Astrocyte of the spinal cord (primary cell): ENCODE measurements around the gene FAM177B.

ENCODE experiments used
- DNase-seq: peaks from one replicate; pipeline ENCODE4 v3.0.0; 2011; ENCODE audit warnings: low read depth, low spot score
- H3K4me3 ChIP-seq: 2 replicates; pipeline ENCODE4 v1.5.1; 2011; ENCODE audit warnings: low read depth, mild to moderate bottlenecking, low read length, moderate library complexity
- in situ Hi-C: cut with HindIII; loops from 2 replicates; pipeline ENCODE4 v1.10.0; 2017; ENCODE audit warnings: low sequenced_read_pairs
- TF ChIP-seq, protein P1 (sequence below): IDR thresholded peaks from 2 replicates; pipeline ENCODE4 v1.5.1; 2012; ENCODE audit warnings: low read depth, mild to moderate bottlenecking, low read length, inconsistent platforms

FAM177B gene

DNA sequence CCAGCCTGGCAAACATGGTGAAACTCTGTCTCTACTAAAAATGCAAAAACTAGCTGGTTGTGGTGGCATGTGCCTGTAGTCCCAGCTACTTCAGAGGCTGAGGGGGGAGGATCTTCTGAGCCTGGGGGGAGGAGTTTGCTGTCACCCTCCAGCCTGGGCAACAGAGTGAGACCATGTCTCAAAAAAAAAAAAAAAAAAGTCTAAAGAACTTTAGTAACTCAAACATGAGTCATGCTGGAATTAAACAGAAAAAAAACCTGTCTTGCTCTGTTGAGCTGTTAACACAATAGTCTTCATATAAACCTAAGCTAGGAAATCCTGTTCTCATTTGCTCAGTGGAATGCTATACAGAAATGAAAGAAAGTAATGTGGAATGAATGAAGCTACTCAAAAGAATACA lies 61.1 kb downstream of the FAM177B start:
- TF ChIP-seq, protein P1, sequence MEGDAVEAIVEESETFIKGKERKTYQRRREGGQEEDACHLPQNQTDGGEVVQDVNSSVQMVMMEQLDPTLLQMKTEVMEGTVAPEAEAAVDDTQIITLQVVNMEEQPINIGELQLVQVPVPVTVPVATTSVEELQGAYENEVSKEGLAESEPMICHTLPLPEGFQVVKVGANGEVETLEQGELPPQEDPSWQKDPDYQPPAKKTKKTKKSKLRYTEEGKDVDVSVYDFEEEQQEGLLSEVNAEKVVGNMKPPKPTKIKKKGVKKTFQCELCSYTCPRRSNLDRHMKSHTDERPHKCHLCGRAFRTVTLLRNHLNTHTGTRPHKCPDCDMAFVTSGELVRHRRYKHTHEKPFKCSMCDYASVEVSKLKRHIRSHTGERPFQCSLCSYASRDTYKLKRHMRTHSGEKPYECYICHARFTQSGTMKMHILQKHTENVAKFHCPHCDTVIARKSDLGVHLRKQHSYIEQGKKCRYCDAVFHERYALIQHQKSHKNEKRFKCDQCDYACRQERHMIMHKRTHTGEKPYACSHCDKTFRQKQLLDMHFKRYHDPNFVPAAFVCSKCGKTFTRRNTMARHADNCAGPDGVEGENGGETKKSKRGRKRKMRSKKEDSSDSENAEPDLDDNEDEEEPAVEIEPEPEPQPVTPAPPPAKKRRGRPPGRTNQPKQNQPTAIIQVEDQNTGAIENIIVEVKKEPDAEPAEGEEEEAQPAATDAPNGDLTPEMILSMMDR, result no peak
- peak; percentile 67 for DNase-seq
- no peak overlapping the region for H3K4me3 ChIP-seq
- in situ Hi-C loops, result loop anchor here (25.0 kb wide), 1 partner anchor 289 kb away; no protein-coding TSS in a partner anchor

DNA sequence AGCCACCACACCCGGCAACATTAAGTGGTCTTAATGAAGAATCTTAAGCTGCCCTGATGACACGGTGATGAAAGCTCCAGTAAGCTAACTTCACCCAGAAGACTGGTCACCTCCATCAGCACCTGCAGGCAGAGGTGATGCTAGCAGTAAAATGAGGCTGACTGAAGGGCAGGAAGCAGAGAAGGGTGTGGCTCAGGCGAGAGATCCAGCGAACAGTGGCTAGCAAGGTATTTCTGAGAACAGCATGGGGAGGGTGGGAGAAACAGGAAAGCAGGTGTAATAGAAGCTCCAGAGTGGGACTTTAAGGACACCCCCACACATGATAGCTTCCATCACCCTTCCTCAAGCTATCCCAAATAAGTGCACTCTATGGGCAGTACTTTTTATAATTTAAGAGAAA lies 62.0 kb downstream of the FAM177B start:
- TF ChIP-seq, protein P1, result no peak
- in situ Hi-C loops, result loop anchor here (25.0 kb wide), 1 partner anchor 288 kb away; no protein-coding TSS in a partner anchor
- DNase-seq, result no peak
- H3K4me3 ChIP-seq, result no peak overlapping the region
